22Rv1 (cell line): ENCODE measurements around the gene TMEM62.

Experiments
- H3K27ac ChIP-seq: fragments of 450-650 bp; 2 replicates; pipeline ENCODE4 v1.5.1; 2017
- CTCF ChIP-seq: fragments of 450-650 bp; IDR thresholded peaks from 2 replicates; pipeline ENCODE4 v1.5.1; 2017; ENCODE audit warnings: mild to moderate bottlenecking
- ZFX ChIP-seq: fragments of 450-650 bp; IDR thresholded peaks from 2 replicates; pipeline ENCODE4 v1.6.1; 2017; ENCODE audit warnings: antibody characterized with exemption, borderline replicate concordance

TMEM62 gene

GRCh38 chr15:43121863-43122262 lies 11.5 kb upstream of the TMEM62 start:
- TF ChIP-seq CTCF (no peak), ZFX (no peak)
- no peak overlapping the region for H3K27ac ChIP-seq

- TF ChIP-seq ZFX (no peak), CTCF (no peak)
- peak overlapping the region; percentile 96 for H3K27ac ChIP-seq
These were observed 8.2 kb upstream of the TMEM62 start for GRCh38 chr15:43125100-43125661.

- peak overlapping the region; percentile 96 for H3K27ac ChIP-seq
- TF ChIP-seq CTCF (no peak), ZFX (no peak)
These were observed 7.0 kb upstream of the TMEM62 start for GRCh38 chr15:43126356-43126755.

- peak overlapping the region; percentile 96 for H3K27ac ChIP-seq
These were observed 5.6 kb upstream of the TMEM62 start for GRCh38 chr15:43127752-43128151.

GRCh38 chr15:43128174-43128979 lies 5.0 kb upstream of the TMEM62 start:
- peak overlapping the region; percentile 96 for H3K27ac ChIP-seq

More at GRCh38 chr15:43127752-43128151, 5.6 kb upstream of the TMEM62 start:
- TF ChIP-seq CTCF = no peak
- no peak for TF ChIP-seq ZFX

- H3K27ac ChIP-seq = peak overlapping the region; percentile 96
- no peak for TF ChIP-seq ZFX
- TF ChIP-seq CTCF = no peak
These were observed 4.4 kb upstream of the TMEM62 start for GRCh38 chr15:43128980-43129335.

GRCh38 chr15:43132830-43133429 lies 456 bp upstream of the TMEM62 start:
- peak overlapping the region; percentile 87 for H3K27ac ChIP-seq
- TF ChIP-seq CTCF (no peak), ZFX (no peak)
